Subcutaneous abdominal adipose tissue (tissue), 5 donors: Measurements from ENCODE around the gene ITPRIPL2.

Experiments
- H3K27ac ChIP-seq: one replicate; pipeline ENCODE4 v1.7.0; 2013; ENCODE audit warnings: low read depth, mild to moderate bottlenecking, inconsistent platforms, low read length, moderate library complexity
- H3K27me3 ChIP-seq, 5 donors: one replicate each; pipeline ENCODE4 v1.7.0; 2013; ENCODE audit warnings: low read length in 5 of 5, inconsistent platforms in 1 of 5; ENCODE audit not compliant: control insufficient read depth in 5 of 5, insufficient read depth in 4 of 5
- H3K36me3 ChIP-seq, 5 donors: one replicate each; pipeline ENCODE4 v1.7.0; 2013; ENCODE audit warnings: low read length in 5 of 5; ENCODE audit not compliant: control insufficient read depth in 5 of 5, insufficient read depth in 5 of 5
- H3K4me1 ChIP-seq, 5 donors: one replicate each; pipeline ENCODE4 v1.7.0; 2013; ENCODE audit warnings: low read length in 5 of 5, mild to moderate bottlenecking in 3 of 5, moderate library complexity in 1 of 5; ENCODE audit not compliant: control insufficient read depth in 5 of 5, insufficient read depth in 5 of 5
- H3K4me3 ChIP-seq, 5 donors: one replicate each; pipeline ENCODE4 v1.7.0; 2013; ENCODE audit warnings: low read length in 5 of 5, low read depth in 1 of 5
- H3K9ac ChIP-seq, 5 donors: one replicate each; pipeline ENCODE4 v1.7.0; 2013; ENCODE audit warnings: low read length in 5 of 5, mild to moderate bottlenecking in 4 of 5, moderate library complexity in 3 of 5
- H3K9me3 ChIP-seq, 5 donors: one replicate each; pipeline ENCODE4 v1.7.0; 2013; ENCODE audit warnings: low read length in 5 of 5; ENCODE audit not compliant: control insufficient read depth in 5 of 5
- donor health status: healthy.
- donor health status: healthy.
- donor health status: healthy.
- donor health status: healthy.
- donor health status: healthy.

ITPRIPL2 gene

DNA sequence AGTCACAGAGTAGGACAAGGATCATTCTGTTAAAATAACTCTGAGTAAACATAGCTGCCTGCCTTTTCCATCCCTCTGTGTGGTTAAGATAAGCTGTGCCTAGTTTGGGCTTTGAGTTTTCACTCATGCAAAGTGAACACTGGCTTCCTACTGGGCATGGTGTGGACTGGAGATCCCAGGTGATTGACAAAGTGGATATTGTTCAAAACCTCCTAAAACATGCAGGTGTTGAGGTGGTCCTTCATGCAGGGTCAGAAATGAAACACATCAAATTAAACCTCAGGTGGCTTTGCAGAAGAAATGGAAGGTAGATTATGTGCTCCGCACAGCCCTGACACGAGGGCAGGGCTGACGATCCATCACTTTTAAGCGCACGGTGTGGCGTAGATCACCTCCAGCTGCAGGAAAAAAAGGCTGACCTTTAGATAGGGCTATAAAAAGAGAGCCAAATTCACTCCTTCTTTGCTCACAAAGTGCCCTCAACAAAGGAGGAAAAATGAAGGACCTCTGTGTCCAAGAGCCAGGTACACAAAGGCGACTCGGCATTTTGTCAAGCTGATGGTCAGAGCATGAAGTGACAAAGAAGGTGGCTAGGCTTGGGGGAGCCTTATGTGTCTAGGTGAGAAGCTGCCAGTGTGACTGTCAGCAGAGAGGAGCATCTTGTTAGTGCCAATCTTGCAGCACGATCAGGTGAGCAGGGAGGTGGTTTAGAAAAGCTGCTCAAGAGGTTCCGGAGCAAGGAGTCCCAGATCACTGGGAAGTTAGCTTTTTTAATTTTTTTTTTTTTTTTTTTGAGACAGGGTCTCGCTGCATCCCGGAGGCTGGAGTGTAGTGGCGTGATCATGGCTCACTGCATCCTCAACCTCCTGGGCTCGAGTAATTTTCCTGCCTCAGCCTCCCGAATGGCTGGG is 19.9 kb upstream of the ITPRIPL2 start:
- H3K4me1 ChIP-seq = peaks cover 0 to 7% (median 4%) of the 10 kb centered on the region in 5 donors
- H3K4me3 ChIP-seq = no peak overlapping the region
- no peak overlapping the region for H3K9ac ChIP-seq
- H3K27me3 ChIP-seq = no peaks in the 10 kb centered on the region
- no peak overlapping the region for H3K27ac ChIP-seq
- H3K36me3 ChIP-seq = no peaks in the 10 kb centered on the region
- no peaks in the 10 kb centered on the region for H3K9me3 ChIP-seq

DNA sequence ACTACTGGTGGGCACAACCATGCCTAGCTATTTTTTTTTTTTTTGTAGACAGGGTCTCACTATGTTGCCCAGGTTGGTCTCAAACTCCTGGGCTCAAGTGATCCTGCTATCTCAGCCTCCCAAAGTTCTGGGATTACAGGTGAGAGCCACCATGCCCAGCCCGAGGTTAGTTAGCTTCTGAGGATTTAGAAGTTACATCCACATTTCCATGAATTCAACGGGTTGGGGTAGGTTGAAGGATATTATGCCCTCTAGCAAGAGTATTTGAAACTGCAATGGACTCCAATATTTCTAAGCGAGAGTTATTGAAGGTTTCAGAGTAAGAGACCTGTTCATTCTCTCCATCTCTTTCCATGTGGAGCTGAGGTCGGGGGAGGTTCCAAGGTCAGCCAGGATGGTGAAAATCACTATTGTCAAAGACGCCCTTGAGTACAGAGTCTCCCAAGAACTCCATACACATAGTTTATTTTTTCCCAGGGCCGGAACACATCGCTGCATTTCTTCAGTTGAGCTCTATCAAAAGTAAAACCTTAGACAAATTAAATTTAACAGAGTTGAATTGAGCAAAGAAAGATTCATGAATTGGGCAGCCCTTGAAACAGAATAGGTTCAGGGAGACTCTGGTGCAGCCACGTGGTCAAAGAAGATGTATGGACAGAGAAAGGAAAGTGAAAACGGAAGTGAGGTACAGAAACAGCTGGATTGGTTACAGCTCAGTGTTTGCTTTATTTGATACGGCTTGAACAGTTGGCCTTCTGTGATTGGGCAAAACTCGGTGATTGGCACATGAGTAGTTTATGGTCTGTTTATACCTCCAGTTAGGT is 19.0 kb upstream of the ITPRIPL2 start:
- Histone ChIP-seq H3K36me3 (no peaks in the 10 kb centered on the region), H3K4me1 (peaks cover 0 to 7% (median 4%) of the 10 kb centered on the region in 5 donors), H3K27ac (no peak overlapping the region), H3K9me3 (no peaks in the 10 kb centered on the region), H3K4me3 (no peak overlapping the region), H3K9ac (no peak overlapping the region), H3K27me3 (no peaks in the 10 kb centered on the region)

DNA sequence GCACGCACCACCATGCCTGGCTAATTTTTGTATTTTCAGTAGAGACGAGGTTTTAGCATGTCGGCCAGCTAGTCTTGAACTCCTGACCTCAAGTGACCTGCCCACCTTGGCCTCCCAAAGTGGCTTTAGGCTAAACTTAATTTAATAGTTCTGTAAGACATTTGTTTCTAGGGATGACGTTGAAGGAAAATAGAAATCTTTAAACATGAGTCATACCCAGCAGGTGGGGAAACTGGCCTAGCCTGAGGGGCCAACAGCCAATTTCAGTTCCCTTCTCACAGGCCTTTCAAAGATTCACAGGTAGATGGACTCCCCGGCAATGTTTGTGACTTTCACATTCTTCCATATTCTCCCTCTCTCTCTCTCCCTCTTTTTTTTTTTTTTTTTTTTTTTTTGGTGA is 18.1 kb upstream of the ITPRIPL2 start:
- Histone ChIP-seq H3K27ac (no peak overlapping the region), H3K27me3 (no peaks in the 10 kb centered on the region), H3K9ac (no peak overlapping the region), H3K9me3 (peaks cover 0 to 4% (median 0%) of the 10 kb centered on the region in 5 donors), H3K4me1 (peaks cover 0 to 7% (median 4%) of the 10 kb centered on the region in 5 donors), H3K4me3 (no peak overlapping the region), H3K36me3 (no peaks in the 10 kb centered on the region)

DNA sequence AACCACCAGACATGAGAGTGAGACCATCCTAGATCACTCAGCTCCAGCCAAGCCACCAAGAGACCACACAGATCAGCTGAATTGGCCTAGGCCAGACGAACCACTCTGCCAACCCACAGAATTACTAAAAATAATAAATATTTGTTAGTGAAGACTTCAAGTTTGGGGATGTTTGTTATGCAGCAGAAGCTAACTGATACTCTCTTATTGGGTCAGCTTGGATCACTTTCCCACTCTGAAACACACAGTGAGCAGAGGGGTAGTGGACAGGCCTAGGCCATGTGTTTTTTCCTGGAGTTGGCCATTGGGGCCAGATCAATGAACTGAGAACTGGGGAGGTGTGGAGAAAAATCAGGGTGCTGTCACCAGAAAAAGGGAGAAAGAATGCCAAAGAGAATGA is 15.6 kb upstream of the ITPRIPL2 start:
- no peak overlapping the region for H3K4me3 ChIP-seq
- no peaks in the 10 kb centered on the region for H3K27me3 ChIP-seq
- no peak overlapping the region for H3K27ac ChIP-seq
- H3K9ac ChIP-seq = no peak overlapping the region
- H3K36me3 ChIP-seq = no peaks in the 10 kb centered on the region
- H3K9me3 ChIP-seq = peaks cover 0 to 4% (median 0%) of the 10 kb centered on the region in 5 donors
- no peaks in the 10 kb centered on the region for H3K4me1 ChIP-seq

DNA sequence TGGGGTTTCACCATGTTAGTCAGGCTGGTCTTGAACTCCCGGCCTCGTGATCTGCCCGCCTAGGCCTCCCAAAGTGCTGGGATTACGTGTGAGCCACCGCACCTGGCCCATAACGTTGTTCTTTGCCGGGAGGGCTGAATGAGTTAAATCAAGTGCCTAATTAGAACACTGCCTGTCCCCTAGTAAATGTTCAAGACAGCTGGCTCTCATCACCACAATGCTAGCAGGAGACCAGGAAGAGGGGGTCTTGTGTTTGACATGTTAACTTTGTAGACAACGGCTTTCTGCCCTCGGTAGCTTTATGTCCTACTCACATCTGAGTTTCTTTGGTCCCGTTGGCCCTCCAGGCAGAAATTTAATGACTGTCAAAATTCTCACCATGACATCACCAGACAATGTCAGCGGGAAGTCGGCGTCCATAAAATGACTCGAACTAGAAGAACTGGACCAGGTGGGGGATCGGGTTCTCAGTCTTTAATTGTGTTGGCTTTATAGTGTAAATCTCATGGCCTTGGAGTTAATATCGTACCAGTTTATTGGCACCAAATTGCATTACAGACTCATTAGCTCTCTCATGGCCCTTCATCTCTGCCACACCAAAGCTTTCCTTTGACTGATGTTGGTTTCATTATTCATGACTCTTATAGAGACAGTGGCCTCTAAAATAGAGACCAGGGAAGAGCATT is 11.4 kb upstream of the ITPRIPL2 start:
- H3K4me3 ChIP-seq = no peak overlapping the region
- H3K9me3 ChIP-seq = peaks cover 0 to 4% (median 0%) of the 10 kb centered on the region in 5 donors
- H3K36me3 ChIP-seq = no peaks in the 10 kb centered on the region
- peaks cover 0 to 19% (median 11%) of the 10 kb centered on the region in 5 donors for H3K4me1 ChIP-seq
- no peaks in the 10 kb centered on the region for H3K27me3 ChIP-seq
- no peak overlapping the region for H3K27ac ChIP-seq
- no peak overlapping the region for H3K9ac ChIP-seq

DNA sequence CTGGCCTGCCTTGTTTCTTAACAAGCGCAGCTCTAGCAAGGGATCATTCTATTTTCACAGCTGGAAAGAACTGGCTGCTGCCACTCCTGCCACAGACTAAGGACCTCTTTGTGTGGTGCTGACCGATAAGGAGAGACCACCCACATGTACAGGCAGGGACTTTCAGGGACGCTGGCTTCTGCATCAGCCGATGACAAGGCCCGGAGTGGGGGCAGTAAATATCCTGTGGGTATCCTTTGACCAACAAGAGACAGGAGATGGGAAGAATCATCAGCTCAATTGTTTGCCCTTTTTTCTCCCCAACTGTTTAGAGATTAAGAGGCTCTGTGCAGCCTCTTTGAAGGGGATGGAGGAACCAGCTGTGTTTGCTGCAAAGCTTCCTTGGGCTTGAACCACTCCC is 9.2 kb upstream of the ITPRIPL2 start:
- Histone ChIP-seq H3K36me3 (no peaks in the 10 kb centered on the region), H3K4me1 (peaks cover 0 to 22% (median 17%) of the 10 kb centered on the region in 5 donors), H3K4me3 (no peak overlapping the region), H3K9me3 (peaks cover 0 to 4% (median 0%) of the 10 kb centered on the region in 5 donors), H3K27me3 (no peaks in the 10 kb centered on the region), H3K27ac (no peak overlapping the region), H3K9ac (no peak overlapping the region)

DNA sequence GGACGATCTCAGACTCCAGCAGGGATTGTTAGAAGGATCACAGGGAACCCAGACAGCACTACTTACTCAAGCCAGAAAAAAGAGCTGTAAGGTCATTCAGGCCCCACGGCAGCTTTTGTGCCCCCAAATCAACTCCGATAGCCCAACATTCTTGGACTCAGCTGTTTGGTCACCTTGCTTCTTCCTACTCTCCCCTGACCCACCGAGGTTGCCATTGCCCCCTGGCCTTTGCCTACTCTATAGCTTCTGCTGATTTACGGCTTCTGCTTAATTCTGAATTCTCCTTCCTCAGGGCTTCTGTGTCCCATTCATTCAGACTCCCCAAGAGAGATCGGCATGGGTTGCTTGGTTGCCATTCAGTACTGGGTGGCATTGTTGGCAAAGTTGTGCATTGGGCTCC is 8.6 kb upstream of the ITPRIPL2 start:
- Histone ChIP-seq H3K27ac (no peak overlapping the region), H3K9ac (no peak overlapping the region), H3K36me3 (no peaks in the 10 kb centered on the region), H3K4me1 (peaks cover 0 to 22% (median 17%) of the 10 kb centered on the region in 5 donors), H3K27me3 (no peaks in the 10 kb centered on the region), H3K9me3 (peaks cover 0 to 1% (median 0%) of the 10 kb centered on the region in 5 donors), H3K4me3 (no peak overlapping the region)

DNA sequence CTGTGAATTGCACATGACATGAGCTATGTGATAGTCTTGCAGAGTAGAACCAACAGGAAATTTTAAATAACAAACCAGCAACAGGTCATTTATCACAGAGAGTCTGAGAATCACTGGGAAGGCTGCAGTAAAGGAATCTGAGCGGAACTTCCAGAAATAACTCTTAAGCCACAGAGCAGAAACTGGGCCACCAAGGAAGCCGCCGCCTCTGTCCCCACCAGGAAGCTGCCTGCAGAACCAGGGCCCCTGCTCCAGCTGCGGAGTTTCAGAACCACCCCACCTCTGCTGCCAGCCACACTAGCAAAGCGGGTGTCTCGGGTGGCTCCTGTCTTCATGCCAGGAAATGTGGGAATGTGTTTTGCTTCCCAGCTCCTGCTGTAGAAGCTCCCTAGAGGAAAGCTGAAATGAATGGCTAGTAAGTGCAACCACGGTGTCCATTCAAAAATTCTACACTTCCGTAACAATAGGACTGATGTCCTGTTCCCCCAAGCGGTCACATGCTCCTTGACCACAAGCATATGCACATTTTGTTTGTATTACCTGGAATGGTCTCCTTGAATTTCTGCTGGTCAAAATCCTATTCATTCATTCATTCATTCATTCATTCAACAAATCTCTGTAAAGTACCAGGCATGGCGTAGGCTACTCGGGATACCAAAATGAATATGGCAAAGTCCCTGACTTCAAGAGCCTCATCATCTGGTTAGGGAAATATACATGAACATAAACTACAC is 7.7 kb upstream of the ITPRIPL2 start:
- Histone ChIP-seq H3K27ac (no peak overlapping the region), H3K4me3 (no peak overlapping the region), H3K9ac (no peak overlapping the region), H3K4me1 (peaks cover 0 to 22% (median 17%) of the 10 kb centered on the region in 5 donors), H3K36me3 (no peaks in the 10 kb centered on the region), H3K9me3 (no peaks in the 10 kb centered on the region), H3K27me3 (no peaks in the 10 kb centered on the region)

DNA sequence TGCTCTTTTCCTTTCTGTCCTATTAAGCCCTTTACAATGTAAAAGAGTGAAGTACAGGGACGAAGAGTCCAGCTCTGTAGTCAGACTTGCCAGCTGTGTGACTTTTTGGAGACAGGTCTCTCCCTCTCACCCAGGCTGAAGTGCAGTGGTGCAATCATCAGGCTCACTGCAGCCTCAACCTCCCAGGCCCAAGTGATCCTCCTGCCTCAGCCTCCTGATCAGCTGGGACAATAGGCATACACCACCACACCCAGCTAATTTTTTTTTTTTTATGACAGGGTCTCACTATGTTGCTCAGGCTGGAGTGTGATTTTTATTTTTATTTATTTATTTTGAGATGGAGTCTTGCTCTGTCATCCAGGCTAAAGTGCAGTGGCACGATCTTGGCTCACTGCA is 7.1 kb upstream of the ITPRIPL2 start:
- Histone ChIP-seq H3K36me3 (no peaks in the 10 kb centered on the region), H3K4me1 (peaks cover 0 to 22% (median 17%) of the 10 kb centered on the region in 5 donors), H3K27ac (no peak overlapping the region)

More for the DNA sequence above, 7.1 kb upstream of the ITPRIPL2 start:
- H3K9ac ChIP-seq = no peak overlapping the region
- H3K4me3 ChIP-seq = no peak overlapping the region
- H3K27me3 ChIP-seq = no peaks in the 10 kb centered on the region
- no peaks in the 10 kb centered on the region for H3K9me3 ChIP-seq
